ENCODE measurements around the gene PILRA. TPM values are rescaled to one million over a fixed set of nuclear protein-coding genes. Genes with fewer than 3 reads are reported as not detected.
"Not testable (repeated sequence)": the region's sequence is repeated elsewhere in the genome, so short reads cannot be mapped to it uniquely, and the experiment has no call there.

Gene PILRA
- total RNA-seq, 4 donors from 2014 or later = 0.62 to 5.4 (median 2.0) TPM

GRCh38 chr7:100346921-100347320, 26.4 kb upstream of the PILRA start:
- no peak overlapping the region for H3K4me3 ChIP-seq
- H3K27me3 ChIP-seq = no peaks in the 10 kb centered on the region
- peaks cover 0 to 57% of the 10 kb centered on the region in 2 donors for H3K36me3 ChIP-seq
- intact Hi-C loops (cut with DNase I; ENCODE audit: low total_unique reads) = loop anchor here (10.0 kb wide), 2 partner anchors 72 to 132 kb away; partner anchors contain the start of gene PVRIG
- H3K9me3 ChIP-seq = no peaks in the 10 kb centered on the region
- in situ Hi-C loops (cut with MboI; ENCODE audit: low sequenced_read_pairs in 4 of 4) = loop anchor here in 2 of 4 donors (25.0 kb wide), 2 partner anchors 185 to 210 kb away; partner anchors contain the start of genes GAL3ST4 (in 1 of the 2), LAMTOR4 (in 1 of the 2), MBLAC1 (in 1 of the 2) and TRAPPC14 (in 1 of the 2)
- ATAC-seq (no peak), DNase-seq (no peak)
- TF ChIP-seq CTCF (IDR thresholded peaks at IDR 0.05 in 4 of 5, conservative IDR thresholded peaks at IDR 0.05 in 1 of 5) (no peak), POLR2A (IDR thresholded peaks at IDR 0.05) (no peak)
- peak overlapping the region; percentile 42 to 84 (median 69) for H3K27ac ChIP-seq
- H3K4me1 ChIP-seq = peaks cover 30 to 39% of the 10 kb centered on the region in 2 donors

DNA sequence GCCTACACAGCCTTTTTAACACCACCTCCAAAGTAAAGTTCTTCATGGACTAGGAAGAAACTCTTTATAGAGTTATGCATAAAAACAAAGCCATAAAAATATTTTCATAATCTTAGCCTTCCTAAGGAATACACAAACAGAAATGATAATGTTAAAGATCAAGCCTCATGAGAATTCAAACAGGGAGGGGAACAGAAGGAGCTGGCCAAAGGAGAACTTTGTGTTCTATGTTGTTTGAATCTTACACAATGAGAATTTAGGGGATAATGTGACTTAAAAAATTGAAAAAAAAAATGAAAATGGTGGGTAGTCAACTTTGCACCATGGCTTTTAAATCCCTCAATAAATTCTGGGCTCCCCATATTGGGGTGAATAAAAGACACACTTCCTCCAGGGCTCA, 24.5 kb upstream of the PILRA start:
- DNase-seq = no peak
- no peak overlapping the region for H3K4me3 ChIP-seq
- H3K4me1 ChIP-seq = peaks cover 12 to 21% of the 10 kb centered on the region in 2 donors
- in situ Hi-C loops (cut with MboI; ENCODE audit: low sequenced_read_pairs in 4 of 4) = loop anchor here in 2 of 4 donors (25.0 kb wide), 2 partner anchors 187 to 212 kb away; partner anchors contain the start of genes GAL3ST4 (in 1 of the 2), LAMTOR4 (in 1 of the 2), MBLAC1 (in 1 of the 2) and TRAPPC14 (in 1 of the 2)
- peak in 1 of 2 donors; percentile 15 for ATAC-seq
- H3K9me3 ChIP-seq = no peaks in the 10 kb centered on the region
- no peak for TF ChIP-seq CTCF (IDR thresholded peaks at IDR 0.05 in 4 of 5, conservative IDR thresholded peaks at IDR 0.05 in 1 of 5)
- H3K36me3 ChIP-seq = peaks cover 0 to 76% of the 10 kb centered on the region in 2 donors
- intact Hi-C loops (cut with DNase I; ENCODE audit: low total_unique reads) = loop anchor here (10.0 kb wide), 2 partner anchors 74 to 134 kb away; partner anchors contain the start of gene PVRIG
- no peaks in the 10 kb centered on the region for H3K27me3 ChIP-seq
- peak overlapping the region; percentile 27 to 84 (median 69) for H3K27ac ChIP-seq

GRCh38 chr7:100349757-100350156, 23.5 kb upstream of the PILRA start:
- Histone ChIP-seq H3K27ac (peak overlapping the region; percentile 27 to 84 (median 62)), H3K27me3 (no peaks in the 10 kb centered on the region), H3K4me1 (peaks cover 6 to 12% of the 10 kb centered on the region in 2 donors), H3K36me3 (peaks cover 0 to 85% of the 10 kb centered on the region in 2 donors), H3K9me3 (no peaks in the 10 kb centered on the region), H3K4me3 (no peak overlapping the region)
- TF ChIP-seq CTCF (IDR thresholded peaks at IDR 0.05 in 4 of 5, conservative IDR thresholded peaks at IDR 0.05 in 1 of 5) (no peak), POLR2A (IDR thresholded peaks at IDR 0.05) (no peak)
- DNase-seq = no peak
- in situ Hi-C loops (cut with MboI; ENCODE audit: low sequenced_read_pairs in 4 of 4) (loop anchor here in 2 of 4 donors (25.0 kb wide), 2 partner anchors 187 to 212 kb away; partner anchors contain the start of genes GAL3ST4 (in 1 of the 2), LAMTOR4 (in 1 of the 2), MBLAC1 (in 1 of the 2) and TRAPPC14 (in 1 of the 2)), intact Hi-C loops (cut with DNase I; ENCODE audit: low total_unique reads) (loop anchor here (10.0 kb wide), 2 partner anchors 75 to 135 kb away; partner anchors contain the start of gene PVRIG)
- ATAC-seq = no peak

GRCh38 chr7:100351657-100352058, 21.6 kb upstream of the PILRA start:
- ATAC-seq (no peak), DNase-seq (no peak)
- intact Hi-C loops (cut with DNase I; ENCODE audit: low total_unique reads) = no loop called here
- H3K27me3 ChIP-seq = no peaks in the 10 kb centered on the region
- no peak overlapping the region for H3K27ac ChIP-seq
- H3K4me3 ChIP-seq = no peak overlapping the region
- H3K4me1 ChIP-seq = peaks cover 0 to 5% of the 10 kb centered on the region in 2 donors
- in situ Hi-C loops (cut with MboI; ENCODE audit: low sequenced_read_pairs in 4 of 4) = no loop called here
- no peak for TF ChIP-seq CTCF (IDR thresholded peaks at IDR 0.05 in 4 of 5, conservative IDR thresholded peaks at IDR 0.05 in 1 of 5)
- TF ChIP-seq POLR2A (IDR thresholded peaks at IDR 0.05) = no peak
- no peaks in the 10 kb centered on the region for H3K9me3 ChIP-seq
- H3K36me3 ChIP-seq = peaks cover 0 to 97% of the 10 kb centered on the region in 2 donors

GRCh38 chr7:100352230-100352781, 21.0 kb upstream of the PILRA start:
- H3K9me3 ChIP-seq; H3K27ac ChIP-seq; H3K4me3 ChIP-seq; H3K4me1 ChIP-seq; intact Hi-C loops (cut with DNase I; ENCODE audit: low total_unique reads); DNase-seq; H3K27me3 ChIP-seq; ATAC-seq; in situ Hi-C loops (cut with MboI; ENCODE audit: low sequenced_read_pairs in 4 of 4): not testable (repeated sequence)
- H3K36me3 ChIP-seq = peaks cover 0 to 97% of the 10 kb centered on the region in 2 donors

Measured in gastrocnemius medialis (tissue), 4 donors.